GM21737 (cell line): ENCODE measurements around the gene LCLAT1.
"Not testable (repeated sequence)": the region's sequence is repeated elsewhere in the genome, so short reads cannot be mapped to it uniquely, and the experiment has no call there.

ENCODE experiments used
- ATAC-seq: cut with Tn5 transposase; IDR thresholded peaks from one replicate; pipeline ENCODE4 v1.9.1; 2021; ENCODE audit warnings: mild to moderate bottlenecking, moderate library complexity; ENCODE audit not compliant: unreplicated experiment

The LCLAT1 gene

GRCh38 chr2:30633039-30633438 is 186.0 kb downstream of the LCLAT1 start:
- ATAC-seq: no peak

DNA sequence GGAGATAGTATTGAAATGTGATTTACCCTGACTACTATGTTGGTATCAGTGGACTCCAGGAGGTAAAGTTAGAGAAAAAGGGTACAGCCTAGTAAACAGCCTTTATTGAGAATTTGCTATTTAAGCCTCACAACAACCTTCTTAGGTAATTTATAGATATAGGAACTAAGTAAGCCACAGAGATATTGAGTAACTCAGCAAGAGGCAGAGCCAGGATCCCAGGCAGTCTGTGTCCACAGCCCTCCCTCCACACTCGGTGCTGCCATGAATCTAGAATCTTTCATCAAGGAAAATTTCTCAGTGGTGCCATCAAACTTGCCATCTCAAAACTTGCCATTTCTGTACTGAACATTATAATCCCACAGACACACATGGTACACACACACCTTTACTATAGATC is 189.3 kb downstream of the LCLAT1 start:
- ATAC-seq: no peak

DNA sequence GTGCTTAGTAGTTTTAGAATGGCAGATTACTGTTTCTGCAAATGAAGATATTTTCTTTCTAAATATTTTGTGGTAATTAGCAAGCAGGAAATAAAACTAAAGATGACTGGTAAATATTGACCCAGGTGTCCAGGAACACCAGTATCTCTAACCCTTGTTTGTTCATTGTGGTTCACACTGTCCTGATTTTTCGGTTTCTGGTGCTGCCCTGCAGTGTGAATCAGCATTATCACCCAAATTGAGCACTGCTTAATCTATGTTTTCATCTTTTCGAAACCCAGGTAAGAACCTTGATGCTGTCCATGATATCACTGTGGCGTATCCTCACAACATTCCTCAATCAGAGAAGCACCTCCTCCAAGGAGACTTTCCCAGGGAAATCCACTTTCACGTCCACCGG is 192.8 kb downstream of the LCLAT1 start:
- no peak for ATAC-seq

DNA sequence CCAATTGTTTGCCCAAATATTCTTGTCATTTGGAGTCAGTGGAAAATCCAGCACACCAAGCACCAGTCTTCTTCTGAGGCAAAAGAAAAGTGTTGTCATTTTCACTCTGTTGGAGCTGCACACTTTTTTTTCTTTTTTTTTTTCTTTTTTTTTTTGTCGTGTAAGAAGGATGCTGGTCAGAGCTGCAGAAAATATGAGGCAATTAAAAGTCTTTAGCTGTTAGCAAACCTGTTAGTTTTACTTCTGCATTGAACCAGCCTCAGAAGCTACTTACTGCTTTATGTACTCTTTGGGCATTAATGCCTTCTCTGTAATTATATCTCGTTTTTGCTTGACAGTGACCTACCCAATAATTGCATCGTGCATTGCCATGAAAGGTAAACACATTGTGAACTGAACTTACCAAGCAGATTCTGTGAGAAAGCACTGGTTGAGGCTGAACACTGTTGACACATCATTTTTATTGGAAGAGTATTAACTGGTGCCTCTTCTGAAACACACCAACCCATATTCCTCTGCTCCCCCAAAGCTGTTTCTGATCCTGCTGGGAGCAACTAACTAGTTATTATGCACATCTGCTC is 194.8 kb downstream of the LCLAT1 start:
- ATAC-seq: no peak

DNA sequence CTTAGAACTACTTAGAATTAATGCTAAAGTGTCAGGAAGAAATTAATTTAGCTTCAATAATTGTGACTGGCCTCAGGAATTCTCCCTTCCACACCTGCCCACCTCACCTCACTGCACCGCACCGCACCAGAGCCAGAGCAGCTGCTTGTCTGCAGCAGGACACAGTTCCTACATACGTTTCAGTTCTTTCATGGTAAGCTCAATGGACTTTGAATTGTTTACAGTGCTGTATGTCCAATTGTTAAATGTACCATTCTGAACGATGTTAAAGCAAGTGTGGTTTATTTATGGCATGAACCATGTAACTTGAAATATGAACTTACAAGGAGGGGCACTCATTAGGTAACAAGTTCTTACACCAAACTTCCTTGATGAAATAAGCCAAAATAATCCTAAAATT is 196.0 kb downstream of the LCLAT1 start:
- not testable (repeated sequence) for ATAC-seq

- ATAC-seq: no peak
These were observed 196.6 kb downstream of the LCLAT1 start for GRCh38 chr2:30643674-30644073.

DNA sequence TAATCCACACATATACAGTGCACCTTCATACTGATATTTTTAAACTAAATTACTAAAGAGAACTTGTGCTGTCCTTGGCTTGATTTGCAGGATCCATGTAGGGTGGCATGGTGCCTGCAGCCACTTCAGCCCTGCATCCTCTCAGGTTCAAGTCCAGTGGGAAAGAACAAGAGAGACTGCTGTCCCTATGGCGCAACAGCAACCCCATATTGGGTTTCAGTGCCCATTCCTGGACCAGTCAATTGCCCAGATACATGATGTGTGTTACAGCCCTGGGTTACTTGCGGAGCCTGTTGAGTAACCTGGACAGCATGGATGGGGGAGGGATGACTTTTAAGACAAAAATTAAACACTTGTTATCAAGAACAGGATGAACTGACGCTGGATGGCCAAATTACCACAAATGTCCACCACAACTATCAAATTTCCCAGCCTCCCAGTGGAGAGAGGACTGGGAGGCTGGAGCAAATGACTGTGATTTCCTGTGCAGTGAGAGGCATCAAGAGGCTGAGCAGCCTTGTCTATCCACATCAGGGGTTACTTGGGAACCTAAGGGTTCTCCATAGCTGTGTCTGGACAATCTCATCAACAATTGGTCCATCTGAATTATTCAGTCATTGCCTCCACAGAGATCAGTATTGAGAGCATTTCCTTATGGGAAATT is 198.2 kb downstream of the LCLAT1 start:
- no peak for ATAC-seq

GRCh38 chr2:30645745-30646119 is 198.7 kb downstream of the LCLAT1 start:
- ATAC-seq: no peak

DNA sequence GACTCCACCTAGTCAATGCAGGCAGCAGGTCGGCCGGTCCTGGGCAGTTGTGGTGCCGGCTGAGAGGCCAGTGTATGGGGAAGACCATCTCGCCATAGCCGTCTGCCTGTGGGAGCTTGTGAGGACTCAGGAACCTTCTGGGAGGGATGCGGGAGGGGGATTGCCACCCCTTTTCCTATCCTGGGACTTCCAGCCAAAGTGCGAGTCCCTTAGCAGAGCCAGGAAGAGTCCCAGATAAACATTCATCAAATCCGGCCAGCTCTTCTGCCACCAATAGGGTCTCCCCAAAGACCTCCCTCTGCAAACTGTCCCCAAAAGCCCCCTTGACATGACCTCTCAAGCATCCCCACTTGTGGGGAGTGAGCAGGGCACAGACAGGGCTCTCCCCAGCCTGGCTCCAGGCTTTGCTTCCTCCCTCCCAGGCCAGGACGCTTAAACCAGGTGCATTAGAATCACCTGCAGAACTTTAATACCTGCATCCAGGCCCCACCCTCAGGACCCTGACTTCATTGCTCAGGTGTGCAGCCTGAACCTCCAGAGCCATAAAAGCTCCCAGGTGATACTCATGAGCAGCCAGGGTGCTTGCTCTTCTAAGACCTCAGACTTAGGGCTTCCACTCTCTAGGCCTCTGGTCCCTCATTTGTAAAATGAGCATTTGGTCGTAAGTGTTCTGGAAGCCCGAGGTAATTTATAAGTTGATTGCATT is 200.9 kb downstream of the LCLAT1 start:
- no peak for ATAC-seq

DNA sequence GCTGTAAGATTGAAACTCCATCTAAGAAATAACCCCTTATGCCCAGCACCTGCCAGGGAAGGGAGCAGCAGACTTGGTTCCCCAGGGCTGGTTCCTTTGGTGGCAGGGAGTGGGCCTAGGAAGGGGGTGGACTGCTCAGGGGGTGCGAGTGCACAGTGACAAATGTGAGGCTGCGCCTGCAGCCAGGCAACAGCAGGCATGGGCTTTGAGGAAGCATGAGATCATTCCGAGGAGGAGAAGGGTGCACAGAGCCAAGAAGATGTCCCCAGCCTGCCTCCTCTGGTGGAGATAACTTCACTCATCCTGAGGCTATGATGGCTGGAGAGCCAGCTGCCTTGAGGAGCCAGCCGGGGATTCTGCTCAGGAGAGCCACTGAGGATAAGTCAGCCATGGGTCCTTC is 202.2 kb downstream of the LCLAT1 start:
- no peak for ATAC-seq

GRCh38 chr2:30649828-30650227 is 202.8 kb downstream of the LCLAT1 start:
- no peak for ATAC-seq

DNA sequence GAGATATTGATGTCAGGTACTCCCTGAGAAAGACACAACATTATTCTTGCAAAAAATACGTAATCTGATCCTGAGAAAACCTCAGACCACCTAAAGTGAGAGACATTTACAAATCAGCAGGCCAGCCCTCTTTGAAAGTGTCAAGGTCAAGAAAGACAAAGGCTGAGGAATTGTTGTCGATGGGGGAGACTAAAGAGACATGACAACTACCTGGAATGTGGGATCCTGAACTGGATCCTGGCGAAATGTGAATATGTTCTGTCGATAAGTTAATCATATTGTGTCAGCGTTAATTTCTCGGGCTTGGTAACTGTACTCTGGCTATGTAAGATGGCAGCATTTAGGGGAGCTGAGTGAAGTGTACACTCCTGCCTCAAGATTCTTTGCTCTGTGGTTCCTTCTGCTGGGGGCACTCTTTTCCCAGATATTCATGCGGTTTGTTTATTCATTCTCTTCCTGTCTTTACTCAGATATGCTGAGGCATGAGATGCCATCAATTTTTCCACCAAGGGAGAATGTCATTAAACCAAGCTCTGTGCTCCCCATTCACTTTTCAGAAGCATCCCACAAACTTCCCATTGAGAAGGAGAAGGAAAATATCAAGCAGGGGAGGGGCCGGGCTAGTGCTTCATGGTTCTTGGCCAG is 205.3 kb downstream of the LCLAT1 start:
- no peak for ATAC-seq

DNA sequence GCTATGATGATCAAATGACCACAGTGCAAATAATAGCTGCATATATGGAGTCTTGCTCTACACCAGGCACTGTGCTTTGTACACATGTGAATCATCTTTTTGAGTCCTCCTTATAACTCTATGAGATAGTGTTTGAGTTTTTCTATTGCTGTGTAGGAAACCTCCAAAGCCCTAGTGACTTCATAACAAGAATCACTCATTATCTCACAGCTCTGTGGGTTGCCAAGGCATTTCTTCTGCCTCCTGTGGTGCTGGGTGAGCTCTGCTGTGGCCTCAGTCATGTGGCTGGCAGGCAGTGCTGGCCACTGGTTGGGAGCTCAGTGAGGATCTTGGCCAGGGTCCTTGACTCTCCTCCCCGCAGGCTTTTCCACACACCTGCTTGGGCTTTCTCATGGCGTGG is 206.8 kb downstream of the LCLAT1 start:
- no peak for ATAC-seq

GRCh38 chr2:30654404-30654803 is 207.4 kb downstream of the LCLAT1 start:
- ATAC-seq: no peak

DNA sequence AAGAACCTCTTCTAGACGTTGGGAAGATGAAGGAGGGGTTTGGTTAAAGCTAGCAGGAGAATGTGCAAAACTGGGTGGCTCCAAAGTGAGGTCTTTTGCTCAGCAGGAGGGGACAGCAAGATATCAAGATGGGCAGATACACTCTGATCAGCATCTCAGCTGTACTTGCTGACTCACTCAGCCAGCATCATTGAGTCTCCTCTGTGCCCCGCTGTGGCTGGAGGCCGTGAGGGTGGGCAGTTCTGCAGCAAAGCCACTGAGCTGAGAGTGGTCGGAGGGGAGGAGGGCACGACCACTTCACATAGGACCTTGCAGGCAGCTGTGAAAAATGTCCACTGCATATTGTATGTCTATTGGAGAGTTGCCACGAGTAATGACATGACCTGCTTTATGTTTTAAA is 208.2 kb downstream of the LCLAT1 start:
- no peak for ATAC-seq

GRCh38 chr2:30655660-30656059 is 208.6 kb downstream of the LCLAT1 start:
- ATAC-seq: no peak

- no peak for ATAC-seq
These were observed 209.0 kb downstream of the LCLAT1 start for GRCh38 chr2:30656079-30656478.

DNA sequence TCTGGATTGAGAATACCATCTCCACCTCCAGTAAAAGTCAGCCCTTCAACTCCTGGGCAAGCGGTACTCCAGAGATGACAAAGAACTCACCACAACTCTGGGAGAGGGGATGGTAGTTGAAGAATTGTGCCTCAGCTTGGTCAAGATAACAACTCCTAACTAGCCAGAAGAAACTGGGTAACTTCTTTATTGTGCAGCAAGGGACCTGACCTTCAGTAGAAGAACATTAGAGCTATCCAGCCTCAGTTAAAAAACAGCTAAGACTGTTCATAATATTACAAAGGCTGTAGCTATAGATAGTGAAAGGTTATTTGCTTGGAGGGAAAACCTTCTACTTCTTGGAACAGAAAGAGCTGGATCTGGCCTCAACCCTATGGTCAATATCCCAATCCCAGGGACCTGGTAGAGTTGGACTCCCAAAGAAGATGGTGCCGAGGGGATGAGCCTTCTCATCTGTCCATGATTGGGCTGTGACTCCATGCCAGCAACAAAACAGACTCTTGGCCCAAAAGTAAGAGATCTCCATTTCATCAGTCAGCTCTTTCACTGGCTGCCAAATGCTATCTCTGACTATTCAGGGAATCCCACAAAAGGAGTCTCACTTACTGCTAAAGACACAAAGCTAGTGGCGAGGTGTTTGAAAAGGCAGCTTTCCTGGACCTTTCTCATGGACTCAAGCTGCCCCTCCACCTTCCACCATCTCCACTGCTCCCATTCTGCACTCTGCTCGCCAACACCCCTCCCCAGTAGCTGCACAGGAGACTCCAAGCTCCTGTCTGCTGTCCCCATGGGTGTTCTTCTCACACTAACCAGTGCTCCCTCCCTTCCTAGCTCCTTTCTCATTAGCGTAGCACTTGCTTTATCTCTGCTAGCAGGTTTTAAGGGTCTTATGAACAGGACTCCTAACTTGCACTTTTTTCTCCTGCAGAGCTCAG is 214.4 kb downstream of the LCLAT1 start:
- ATAC-seq: no peak

- ATAC-seq: no peak
These were observed 215.5 kb downstream of the LCLAT1 start for GRCh38 chr2:30662268-30663131.

GRCh38 chr2:30663321-30663720 is 216.3 kb downstream of the LCLAT1 start:
- ATAC-seq: no peak
